Uterus (tissue), 2 donors: ENCODE data around the gene TDRKH.

ENCODE experiments used
- POLR2A ChIP-seq, 2 donors: fragments of 450-650 bp; IDR thresholded peaks; one replicate each; pipeline ENCODE4 v1.6.1; 2016; ENCODE audit warnings: antibody characterized with exemption in 2 of 2, mild to moderate bottlenecking in 1 of 2, moderate library complexity in 1 of 2
- TF ChIP-seq, protein P1 (sequence below), 4 experiments: fragments of 200-600 bp in 2 of 4; fragments of 450-650 bp in 2 of 4; sonication (generic) in 2 of 4; IDR thresholded peaks; one replicate each; pipeline ENCODE4 v1.5.1; 2016 to 2019; ENCODE audit warnings: antibody characterized with exemption in 4 of 4, mild to moderate bottlenecking in 2 of 4, moderate library complexity in 1 of 4

- TF ChIP-seq, protein P1, sequence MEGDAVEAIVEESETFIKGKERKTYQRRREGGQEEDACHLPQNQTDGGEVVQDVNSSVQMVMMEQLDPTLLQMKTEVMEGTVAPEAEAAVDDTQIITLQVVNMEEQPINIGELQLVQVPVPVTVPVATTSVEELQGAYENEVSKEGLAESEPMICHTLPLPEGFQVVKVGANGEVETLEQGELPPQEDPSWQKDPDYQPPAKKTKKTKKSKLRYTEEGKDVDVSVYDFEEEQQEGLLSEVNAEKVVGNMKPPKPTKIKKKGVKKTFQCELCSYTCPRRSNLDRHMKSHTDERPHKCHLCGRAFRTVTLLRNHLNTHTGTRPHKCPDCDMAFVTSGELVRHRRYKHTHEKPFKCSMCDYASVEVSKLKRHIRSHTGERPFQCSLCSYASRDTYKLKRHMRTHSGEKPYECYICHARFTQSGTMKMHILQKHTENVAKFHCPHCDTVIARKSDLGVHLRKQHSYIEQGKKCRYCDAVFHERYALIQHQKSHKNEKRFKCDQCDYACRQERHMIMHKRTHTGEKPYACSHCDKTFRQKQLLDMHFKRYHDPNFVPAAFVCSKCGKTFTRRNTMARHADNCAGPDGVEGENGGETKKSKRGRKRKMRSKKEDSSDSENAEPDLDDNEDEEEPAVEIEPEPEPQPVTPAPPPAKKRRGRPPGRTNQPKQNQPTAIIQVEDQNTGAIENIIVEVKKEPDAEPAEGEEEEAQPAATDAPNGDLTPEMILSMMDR (IDR thresholded peaks at IDR 0.05), result no peak
- TF ChIP-seq POLR2A (IDR thresholded peaks at IDR 0.05), result no peak
These were observed 10.4 kb downstream of the TDRKH start for GRCh38 chr1:151779852-151780251.
